Liver (tissue), 3 donors: ENCODE data around the gene FRMD4A.

Experiments
- GABPA ChIP-seq, 2 donors: IDR thresholded peaks in 1 of 2; conservative IDR thresholded peaks in 1 of 2; 2 replicates each; pipeline ENCODE4 v1.6.1; 2016; ENCODE audit warnings: antibody characterized with exemption in 2 of 2, mild to moderate bottlenecking in 1 of 2, moderate library complexity in 1 of 2
- HNF4A ChIP-seq, 2 donors: conservative IDR thresholded peaks; 2 replicates each; pipeline ENCODE4 v1.6.1; 2016; ENCODE audit warnings: antibody characterized with exemption in 2 of 2, mild to moderate bottlenecking in 2 of 2
- TAF1 ChIP-seq: conservative IDR thresholded peaks from 2 replicates; pipeline ENCODE4 v1.6.1; 2016; ENCODE audit warnings: antibody characterized with exemption, mild to moderate bottlenecking
- YY1 ChIP-seq: IDR thresholded peaks from 2 replicates; pipeline ENCODE4 v1.6.1; 2016; ENCODE audit warnings: antibody characterized with exemption, mild to moderate bottlenecking
- TF ChIP-seq, protein P1 (sequence below): fragments of 150-350 bp; IDR thresholded peaks from 2 replicates; pipeline ENCODE4 v1.5.1; 2017; ENCODE audit warnings: improper control_type of control experiment, low read depth, low read length; ENCODE audit not compliant: missing input control
- TF ChIP-seq, protein P2 (sequence below): IDR thresholded peaks from 2 replicates; pipeline ENCODE4 v1.6.1; 2016; ENCODE audit warnings: antibody characterized with exemption
- TF ChIP-seq, protein P3 (sequence below): IDR thresholded peaks from 2 replicates; pipeline ENCODE4 v1.6.1; 2016; ENCODE audit warnings: antibody characterized with exemption
- TF ChIP-seq, protein P4 (sequence below): IDR thresholded peaks from 2 replicates; pipeline ENCODE4 v1.6.1; 2016; ENCODE audit warnings: antibody characterized with exemption
- donor health status: healthy.
- donor health status: healthy.

DNA sequence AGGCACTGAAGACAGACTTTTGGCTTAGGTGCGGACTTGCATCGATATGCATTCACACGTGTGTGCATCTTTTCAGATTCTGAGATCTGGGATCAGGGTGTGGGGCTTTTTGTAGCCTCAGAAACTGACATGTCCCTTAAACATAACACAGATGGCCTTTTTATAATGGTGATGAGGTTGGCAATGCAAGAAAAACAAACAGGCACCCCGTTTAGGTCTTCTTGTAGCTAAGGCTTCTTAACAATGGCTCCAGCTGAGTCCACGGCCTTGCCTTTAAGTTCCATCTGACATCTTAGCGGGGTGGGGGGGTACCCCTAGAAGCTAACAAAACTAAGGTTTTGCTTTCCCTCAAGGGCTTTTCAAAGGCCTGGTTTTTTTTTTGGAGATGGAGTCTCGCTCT is 597.7 kb downstream of the FRMD4A start:
- TF ChIP-seq GABPA (IDR thresholded peaks at IDR 0.05 in 1 of 2, conservative IDR thresholded peaks at IDR 0.05 in 1 of 2) = no peak
- TF ChIP-seq, protein P1, sequence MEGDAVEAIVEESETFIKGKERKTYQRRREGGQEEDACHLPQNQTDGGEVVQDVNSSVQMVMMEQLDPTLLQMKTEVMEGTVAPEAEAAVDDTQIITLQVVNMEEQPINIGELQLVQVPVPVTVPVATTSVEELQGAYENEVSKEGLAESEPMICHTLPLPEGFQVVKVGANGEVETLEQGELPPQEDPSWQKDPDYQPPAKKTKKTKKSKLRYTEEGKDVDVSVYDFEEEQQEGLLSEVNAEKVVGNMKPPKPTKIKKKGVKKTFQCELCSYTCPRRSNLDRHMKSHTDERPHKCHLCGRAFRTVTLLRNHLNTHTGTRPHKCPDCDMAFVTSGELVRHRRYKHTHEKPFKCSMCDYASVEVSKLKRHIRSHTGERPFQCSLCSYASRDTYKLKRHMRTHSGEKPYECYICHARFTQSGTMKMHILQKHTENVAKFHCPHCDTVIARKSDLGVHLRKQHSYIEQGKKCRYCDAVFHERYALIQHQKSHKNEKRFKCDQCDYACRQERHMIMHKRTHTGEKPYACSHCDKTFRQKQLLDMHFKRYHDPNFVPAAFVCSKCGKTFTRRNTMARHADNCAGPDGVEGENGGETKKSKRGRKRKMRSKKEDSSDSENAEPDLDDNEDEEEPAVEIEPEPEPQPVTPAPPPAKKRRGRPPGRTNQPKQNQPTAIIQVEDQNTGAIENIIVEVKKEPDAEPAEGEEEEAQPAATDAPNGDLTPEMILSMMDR = no peak
- TF ChIP-seq HNF4A (conservative IDR thresholded peaks at IDR 0.05) = no peak
- no peak for TF ChIP-seq YY1
- TF ChIP-seq, protein P2, sequence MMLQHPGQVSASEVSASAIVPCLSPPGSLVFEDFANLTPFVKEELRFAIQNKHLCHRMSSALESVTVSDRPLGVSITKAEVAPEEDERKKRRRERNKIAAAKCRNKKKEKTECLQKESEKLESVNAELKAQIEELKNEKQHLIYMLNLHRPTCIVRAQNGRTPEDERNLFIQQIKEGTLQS = no peak
- TF ChIP-seq, protein P3, sequence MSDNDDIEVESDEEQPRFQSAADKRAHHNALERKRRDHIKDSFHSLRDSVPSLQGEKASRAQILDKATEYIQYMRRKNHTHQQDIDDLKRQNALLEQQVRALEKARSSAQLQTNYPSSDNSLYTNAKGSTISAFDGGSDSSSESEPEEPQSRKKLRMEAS = no peak
- TF ChIP-seq, protein P4, sequence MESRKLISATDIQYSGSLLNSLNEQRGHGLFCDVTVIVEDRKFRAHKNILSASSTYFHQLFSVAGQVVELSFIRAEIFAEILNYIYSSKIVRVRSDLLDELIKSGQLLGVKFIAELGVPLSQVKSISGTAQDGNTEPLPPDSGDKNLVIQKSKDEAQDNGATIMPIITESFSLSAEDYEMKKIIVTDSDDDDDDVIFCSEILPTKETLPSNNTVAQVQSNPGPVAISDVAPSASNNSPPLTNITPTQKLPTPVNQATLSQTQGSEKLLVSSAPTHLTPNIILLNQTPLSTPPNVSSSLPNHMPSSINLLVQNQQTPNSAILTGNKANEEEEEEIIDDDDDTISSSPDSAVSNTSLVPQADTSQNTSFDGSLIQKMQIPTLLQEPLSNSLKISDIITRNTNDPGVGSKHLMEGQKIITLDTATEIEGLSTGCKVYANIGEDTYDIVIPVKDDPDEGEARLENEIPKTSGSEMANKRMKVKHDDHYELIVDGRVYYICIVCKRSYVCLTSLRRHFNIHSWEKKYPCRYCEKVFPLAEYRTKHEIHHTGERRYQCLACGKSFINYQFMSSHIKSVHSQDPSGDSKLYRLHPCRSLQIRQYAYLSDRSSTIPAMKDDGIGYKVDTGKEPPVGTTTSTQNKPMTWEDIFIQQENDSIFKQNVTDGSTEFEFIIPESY = no peak
- no peak for TF ChIP-seq TAF1
